Measurements from ENCODE around the gene ACSM4. TPM values are rescaled to one million over a fixed set of nuclear protein-coding genes. Genes with fewer than 3 reads are reported as not detected.
"Not testable (repeated sequence)": the region's sequence is repeated elsewhere in the genome, so short reads cannot be mapped to it uniquely, and the experiment has no call there.

The ACSM4 gene
- total RNA-seq, 1 donor from 2014 or later, result not detected

DNA sequence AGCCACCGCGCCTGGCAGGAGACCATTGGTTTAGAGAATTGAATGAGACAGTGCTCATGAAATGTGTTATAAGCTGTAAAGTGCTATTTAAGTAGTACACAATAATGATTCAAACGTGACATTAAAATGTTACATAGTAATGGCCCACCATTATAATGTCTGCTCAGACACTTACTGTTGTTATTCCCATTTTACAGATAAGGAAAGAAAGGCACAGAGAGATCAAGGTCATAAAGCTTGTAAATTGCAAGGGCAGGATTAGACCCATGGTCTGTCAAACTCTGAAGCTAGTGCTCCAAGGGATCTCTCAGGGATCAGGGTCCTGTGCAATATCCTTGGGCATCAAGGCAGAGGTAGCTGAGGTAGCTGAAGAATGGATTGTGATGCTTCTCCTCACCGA lies 6.2 kb downstream of the ACSM4 start:
- TF ChIP-seq, protein P1, sequence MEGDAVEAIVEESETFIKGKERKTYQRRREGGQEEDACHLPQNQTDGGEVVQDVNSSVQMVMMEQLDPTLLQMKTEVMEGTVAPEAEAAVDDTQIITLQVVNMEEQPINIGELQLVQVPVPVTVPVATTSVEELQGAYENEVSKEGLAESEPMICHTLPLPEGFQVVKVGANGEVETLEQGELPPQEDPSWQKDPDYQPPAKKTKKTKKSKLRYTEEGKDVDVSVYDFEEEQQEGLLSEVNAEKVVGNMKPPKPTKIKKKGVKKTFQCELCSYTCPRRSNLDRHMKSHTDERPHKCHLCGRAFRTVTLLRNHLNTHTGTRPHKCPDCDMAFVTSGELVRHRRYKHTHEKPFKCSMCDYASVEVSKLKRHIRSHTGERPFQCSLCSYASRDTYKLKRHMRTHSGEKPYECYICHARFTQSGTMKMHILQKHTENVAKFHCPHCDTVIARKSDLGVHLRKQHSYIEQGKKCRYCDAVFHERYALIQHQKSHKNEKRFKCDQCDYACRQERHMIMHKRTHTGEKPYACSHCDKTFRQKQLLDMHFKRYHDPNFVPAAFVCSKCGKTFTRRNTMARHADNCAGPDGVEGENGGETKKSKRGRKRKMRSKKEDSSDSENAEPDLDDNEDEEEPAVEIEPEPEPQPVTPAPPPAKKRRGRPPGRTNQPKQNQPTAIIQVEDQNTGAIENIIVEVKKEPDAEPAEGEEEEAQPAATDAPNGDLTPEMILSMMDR (conservative IDR thresholded peaks at IDR 0.05), result no peak
- no peak overlapping the region for H3K4me3 Mint-ChIP-seq
- no peaks in the 10 kb centered on the region for H3K36me3 Mint-ChIP-seq
- H3K27me3 Mint-ChIP-seq, result peaks cover 26% of the 10 kb centered on the region
- no peaks in the 10 kb centered on the region for H3K9me3 Mint-ChIP-seq
- H3K4me1 Mint-ChIP-seq (ENCODE audit: unreplicated experiment), result no peaks in the 10 kb centered on the region
- DNase-seq (ENCODE audit: extremely low spot score, unreplicated experiment), result no peak
- no peak overlapping the region for H3K27ac Mint-ChIP-seq

DNA sequence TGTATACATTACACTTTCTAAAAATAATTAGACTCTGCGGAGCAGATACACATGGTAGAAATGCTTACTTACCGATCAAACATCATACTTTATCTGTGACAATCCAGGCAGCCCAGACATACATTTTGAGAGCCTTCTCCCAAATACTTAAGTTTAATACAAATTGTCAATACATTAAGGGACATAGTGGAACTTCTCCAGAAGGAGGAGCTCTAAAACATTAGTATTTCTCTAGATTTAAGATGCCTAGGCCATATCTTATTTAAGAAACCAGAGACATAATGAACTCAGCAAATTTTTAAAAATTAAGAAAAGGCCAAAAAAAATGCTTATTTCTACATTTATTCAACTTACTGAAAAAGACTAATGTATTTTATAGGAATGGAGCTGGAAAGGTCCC lies 16.1 kb downstream of the ACSM4 start:
- Mint-ChIP-seq H3K36me3 (no peaks in the 10 kb centered on the region), H3K27me3 (peaks cover 21% of the 10 kb centered on the region), H3K9me3 (no peaks in the 10 kb centered on the region), H3K4me1 (ENCODE audit: unreplicated experiment) (no peaks in the 10 kb centered on the region), H3K4me3 (no peak overlapping the region), H3K27ac (no peak overlapping the region)
- no peak for DNase-seq (ENCODE audit: extremely low spot score, unreplicated experiment)
- TF ChIP-seq, protein P1 (conservative IDR thresholded peaks at IDR 0.05), result no peak

DNA sequence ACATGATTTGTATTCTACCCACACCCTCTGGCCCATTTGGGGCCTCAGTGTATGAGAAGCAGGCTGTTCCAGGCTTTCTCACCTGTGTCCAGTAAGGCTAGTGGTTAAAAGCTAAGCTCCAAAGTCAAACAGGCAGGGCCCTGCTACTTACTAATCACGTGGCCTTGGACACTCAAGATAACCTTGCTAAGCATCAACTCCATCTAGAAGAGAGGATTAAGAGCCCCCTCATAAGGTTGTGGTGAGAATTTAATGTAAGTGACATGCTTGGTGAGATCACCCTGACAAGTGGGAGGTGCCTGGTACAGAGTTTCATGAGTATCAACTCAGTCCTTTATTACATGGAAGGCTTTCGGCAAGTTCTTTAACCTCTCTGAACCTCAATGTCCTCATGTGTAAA lies 17.8 kb downstream of the ACSM4 start:
- no peak for DNase-seq (ENCODE audit: extremely low spot score, unreplicated experiment)
- Mint-ChIP-seq H3K27ac (no peak overlapping the region), H3K4me1 (ENCODE audit: unreplicated experiment) (no peaks in the 10 kb centered on the region), H3K4me3 (no peak overlapping the region), H3K36me3 (no peaks in the 10 kb centered on the region), H3K9me3 (no peaks in the 10 kb centered on the region), H3K27me3 (peaks cover 25% of the 10 kb centered on the region)
- TF ChIP-seq, protein P1 (conservative IDR thresholded peaks at IDR 0.05), result no peak

DNA sequence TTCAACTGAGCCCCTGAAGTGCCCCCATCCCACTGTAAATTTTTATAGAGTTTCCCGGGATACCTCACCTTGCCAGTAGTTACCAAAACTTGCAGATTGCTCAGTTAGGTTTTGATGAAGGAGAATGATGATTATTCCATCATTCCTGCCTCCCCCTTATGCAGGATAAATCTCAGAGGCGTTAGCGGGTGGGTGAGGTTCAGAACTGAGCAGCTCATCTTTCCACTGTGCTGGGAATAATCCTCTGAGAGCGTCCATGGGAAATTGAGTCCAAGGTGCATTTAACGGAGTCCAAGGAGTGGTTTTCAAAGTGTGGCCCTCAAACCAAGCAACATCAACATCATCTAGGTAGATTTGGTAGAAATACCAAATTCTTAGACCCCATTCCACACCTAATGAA lies 18.7 kb downstream of the ACSM4 start:
- H3K27ac Mint-ChIP-seq, result no peak overlapping the region
- H3K9me3 Mint-ChIP-seq, result no peaks in the 10 kb centered on the region
- TF ChIP-seq, protein P1 (conservative IDR thresholded peaks at IDR 0.05), result no peak
- no peaks in the 10 kb centered on the region for H3K36me3 Mint-ChIP-seq
- H3K27me3 Mint-ChIP-seq, result peaks cover 31% of the 10 kb centered on the region
- no peak for DNase-seq (ENCODE audit: extremely low spot score, unreplicated experiment)
- H3K4me1 Mint-ChIP-seq (ENCODE audit: unreplicated experiment), result no peaks in the 10 kb centered on the region
- no peak overlapping the region for H3K4me3 Mint-ChIP-seq

DNA sequence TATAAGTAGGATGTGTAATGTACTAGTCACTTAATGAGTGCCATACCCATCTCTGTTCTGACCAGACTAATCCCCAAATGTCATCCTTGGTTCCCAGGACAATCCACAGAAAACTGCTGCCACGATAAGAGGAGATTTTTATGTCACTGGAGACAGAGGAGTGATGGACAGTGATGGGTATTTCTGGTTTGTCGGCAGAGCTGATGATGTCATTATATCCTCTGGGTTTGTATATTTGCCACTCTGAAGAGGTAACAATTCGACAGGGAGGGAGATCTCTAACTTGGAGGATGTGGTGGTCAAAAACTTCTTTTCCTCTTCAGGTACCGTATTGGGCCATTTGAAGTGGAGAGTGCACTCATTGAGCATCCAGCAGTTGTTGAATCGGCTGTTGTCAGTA lies 20.3 kb downstream of the ACSM4 start:
- H3K36me3 Mint-ChIP-seq, result no peaks in the 10 kb centered on the region
- peaks cover 37% of the 10 kb centered on the region for H3K27me3 Mint-ChIP-seq
- H3K9me3 Mint-ChIP-seq, result no peaks in the 10 kb centered on the region
- no peak overlapping the region for H3K4me3 Mint-ChIP-seq
- TF ChIP-seq, protein P1 (conservative IDR thresholded peaks at IDR 0.05), result no peak
- no peak overlapping the region for H3K27ac Mint-ChIP-seq
- no peaks in the 10 kb centered on the region for H3K4me1 Mint-ChIP-seq (ENCODE audit: unreplicated experiment)
- no peak for DNase-seq (ENCODE audit: extremely low spot score, unreplicated experiment)

DNA sequence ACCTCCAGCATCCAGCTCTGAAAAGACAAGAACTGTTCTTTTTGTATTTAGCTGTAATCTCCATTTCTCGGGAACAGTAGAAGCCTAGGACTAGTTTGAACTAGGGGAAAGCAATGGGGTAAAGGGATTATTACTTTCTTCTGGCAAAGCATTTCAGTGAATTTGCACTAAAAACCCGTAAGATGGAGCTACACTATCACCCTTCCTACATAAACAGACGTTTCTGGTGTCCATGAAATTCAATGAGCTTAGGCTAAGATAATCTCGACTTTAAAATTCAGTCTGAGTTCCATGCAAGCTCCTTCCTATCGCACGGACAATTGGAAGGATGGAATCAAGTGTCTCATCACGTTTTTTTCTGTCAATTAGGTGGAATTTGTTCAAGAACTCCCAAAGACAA lies 24.0 kb downstream of the ACSM4 start:
- no peak overlapping the region for H3K27ac Mint-ChIP-seq
- H3K4me1 Mint-ChIP-seq (ENCODE audit: unreplicated experiment), result no peaks in the 10 kb centered on the region

DNA sequence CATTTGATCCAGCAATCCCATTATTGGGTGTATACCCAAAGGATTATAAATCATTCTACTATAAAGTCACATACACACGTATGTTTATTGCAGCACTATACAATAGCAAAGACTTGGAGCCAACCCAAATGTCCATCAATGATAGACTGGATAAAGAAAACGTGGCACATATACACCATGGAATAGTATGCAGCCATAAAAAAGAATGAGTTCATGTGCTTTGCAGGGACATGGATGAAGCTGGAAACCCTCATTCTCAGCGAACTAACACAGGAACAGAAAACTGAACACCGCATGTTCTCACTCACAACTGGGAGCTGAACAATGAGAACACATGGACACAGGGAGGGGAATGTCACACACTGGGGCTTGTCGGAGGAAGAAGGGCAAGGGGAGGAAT lies 33.9 kb downstream of the ACSM4 start:
- DNase-seq (ENCODE audit: extremely low spot score, unreplicated experiment); H3K27ac Mint-ChIP-seq; H3K4me1 Mint-ChIP-seq (ENCODE audit: unreplicated experiment); H3K36me3 Mint-ChIP-seq; H3K27me3 Mint-ChIP-seq; H3K4me3 Mint-ChIP-seq; H3K9me3 Mint-ChIP-seq: not testable (repeated sequence)

More for the DNA sequence above, 24.0 kb downstream of the ACSM4 start:
- Mint-ChIP-seq H3K4me3 (no peak overlapping the region), H3K27me3 (peaks cover 26% of the 10 kb centered on the region), H3K36me3 (no peaks in the 10 kb centered on the region), H3K9me3 (peaks cover 2% of the 10 kb centered on the region)
- no peak for DNase-seq (ENCODE audit: extremely low spot score, unreplicated experiment)
- TF ChIP-seq, protein P1 (conservative IDR thresholded peaks at IDR 0.05), result no peak
